ENCODE measurements around the gene CAMTA1.

GRCh38 chr1:7694600-7695496, 909.6 kb downstream of the CAMTA1 start:
- TF ChIP-seq CTCF (IDR thresholded peaks at IDR 0.05; ENCODE audit: insufficient read depth, low read depth, low read length) (no peak), EZH2 (IDR thresholded peaks at IDR 0.05; ENCODE audit: insufficient read depth, low read length) (no peak)

Measured in astrocyte (in vitro differentiated cells and primary cell).